ENCODE results near the gene ADAM12.

The ADAM12 gene

GRCh38 chr10:126135177-126135576 is 253.1 kb downstream of the ADAM12 start:
- Histone ChIP-seq H3K4me1 (ENCODE audit: control insufficient read depth in 1 of 2, insufficient read depth in 2 of 2, low read length in 2 of 2) (peaks cover 6 to 8% of the 10 kb centered on the region in 2 donors), H3K4me3 (ENCODE audit: low read depth in 1 of 2, low read length in 2 of 2) (no peak overlapping the region), H3K27me3 (ENCODE audit: control insufficient read depth in 1 of 2, insufficient read depth in 2 of 2, low read length in 2 of 2) (no peaks in the 10 kb centered on the region)

GRCh38 chr10:126133906-126134656 is 254.2 kb downstream of the ADAM12 start:
- Histone ChIP-seq H3K27ac (ENCODE audit: low read depth, low read length) (no peak overlapping the region), H3K36me3 (ENCODE audit: control insufficient read depth in 1 of 2, insufficient read depth in 2 of 2, low read length in 2 of 2) (no peaks in the 10 kb centered on the region), H3K4me3 (ENCODE audit: low read depth in 1 of 2, low read length in 2 of 2) (no peak overlapping the region), H3K9ac (ENCODE audit: low read depth in 1 of 2, low read length in 2 of 2) (no peak overlapping the region), H3K4me1 (ENCODE audit: control insufficient read depth in 1 of 2, insufficient read depth in 2 of 2, low read length in 2 of 2) (peaks cover 6 to 8% of the 10 kb centered on the region in 2 donors), H3K9me3 (ENCODE audit: control insufficient read depth in 1 of 2, low read length in 2 of 2) (no peaks in the 10 kb centered on the region), H3K27me3 (ENCODE audit: control insufficient read depth in 1 of 2, insufficient read depth in 2 of 2, low read length in 2 of 2) (no peaks in the 10 kb centered on the region)

More at GRCh38 chr10:126135177-126135576, 253.1 kb downstream of the ADAM12 start:
- Histone ChIP-seq H3K9ac (ENCODE audit: low read depth in 1 of 2, low read length in 2 of 2) (no peak overlapping the region), H3K36me3 (ENCODE audit: control insufficient read depth in 1 of 2, insufficient read depth in 2 of 2, low read length in 2 of 2) (no peaks in the 10 kb centered on the region), H3K27ac (ENCODE audit: low read depth, low read length) (no peak overlapping the region), H3K9me3 (ENCODE audit: control insufficient read depth in 1 of 2, low read length in 2 of 2) (no peaks in the 10 kb centered on the region)

- Histone ChIP-seq H3K9ac (ENCODE audit: low read depth in 1 of 2, low read length in 2 of 2) (no peak overlapping the region), H3K9me3 (ENCODE audit: control insufficient read depth in 1 of 2, low read length in 2 of 2) (no peaks in the 10 kb centered on the region), H3K4me1 (ENCODE audit: control insufficient read depth in 1 of 2, insufficient read depth in 2 of 2, low read length in 2 of 2) (peaks cover 6 to 8% of the 10 kb centered on the region in 2 donors), H3K27me3 (ENCODE audit: control insufficient read depth in 1 of 2, insufficient read depth in 2 of 2, low read length in 2 of 2) (no peaks in the 10 kb centered on the region), H3K36me3 (ENCODE audit: control insufficient read depth in 1 of 2, insufficient read depth in 2 of 2, low read length in 2 of 2) (no peaks in the 10 kb centered on the region), H3K27ac (ENCODE audit: low read depth, low read length) (no peak overlapping the region), H3K4me3 (ENCODE audit: low read depth in 1 of 2, low read length in 2 of 2) (no peak overlapping the region)
Observed at GRCh38 chr10:126133082-126133620, 255.1 kb downstream of the ADAM12 start.

GRCh38 chr10:126131341-126131740 is 256.9 kb downstream of the ADAM12 start:
- no peaks in the 10 kb centered on the region for H3K27me3 ChIP-seq (ENCODE audit: control insufficient read depth in 1 of 2, insufficient read depth in 2 of 2, low read length in 2 of 2)

GRCh38 chr10:126130271-126130710 is 258.0 kb downstream of the ADAM12 start:
- no peak overlapping the region for H3K4me3 ChIP-seq (ENCODE audit: low read depth in 1 of 2, low read length in 2 of 2)
- no peak overlapping the region for H3K27ac ChIP-seq (ENCODE audit: low read depth, low read length)
- H3K27me3 ChIP-seq (ENCODE audit: control insufficient read depth in 1 of 2, insufficient read depth in 2 of 2, low read length in 2 of 2) = no peaks in the 10 kb centered on the region
- H3K4me1 ChIP-seq (ENCODE audit: control insufficient read depth in 1 of 2, insufficient read depth in 2 of 2, low read length in 2 of 2) = peaks cover 6 to 8% of the 10 kb centered on the region in 2 donors
- no peaks in the 10 kb centered on the region for H3K9me3 ChIP-seq (ENCODE audit: control insufficient read depth in 1 of 2, low read length in 2 of 2)
- no peaks in the 10 kb centered on the region for H3K36me3 ChIP-seq (ENCODE audit: control insufficient read depth in 1 of 2, insufficient read depth in 2 of 2, low read length in 2 of 2)
- H3K9ac ChIP-seq (ENCODE audit: low read depth in 1 of 2, low read length in 2 of 2) = no peak overlapping the region

More at GRCh38 chr10:126131341-126131740, 256.9 kb downstream of the ADAM12 start:
- Histone ChIP-seq H3K36me3 (ENCODE audit: control insufficient read depth in 1 of 2, insufficient read depth in 2 of 2, low read length in 2 of 2) (no peaks in the 10 kb centered on the region), H3K9me3 (ENCODE audit: control insufficient read depth in 1 of 2, low read length in 2 of 2) (no peaks in the 10 kb centered on the region), H3K4me3 (ENCODE audit: low read depth in 1 of 2, low read length in 2 of 2) (no peak overlapping the region), H3K27ac (ENCODE audit: low read depth, low read length) (no peak overlapping the region), H3K9ac (ENCODE audit: low read depth in 1 of 2, low read length in 2 of 2) (no peak overlapping the region), H3K4me1 (ENCODE audit: control insufficient read depth in 1 of 2, insufficient read depth in 2 of 2, low read length in 2 of 2) (peaks cover 6 to 8% of the 10 kb centered on the region in 2 donors)

GRCh38 chr10:126129026-126129425 is 259.3 kb downstream of the ADAM12 start:
- Histone ChIP-seq H3K4me3 (ENCODE audit: low read depth in 1 of 2, low read length in 2 of 2) (no peak overlapping the region), H3K9ac (ENCODE audit: low read depth in 1 of 2, low read length in 2 of 2) (no peak overlapping the region), H3K4me1 (ENCODE audit: control insufficient read depth in 1 of 2, insufficient read depth in 2 of 2, low read length in 2 of 2) (no peaks in the 10 kb centered on the region), H3K36me3 (ENCODE audit: control insufficient read depth in 1 of 2, insufficient read depth in 2 of 2, low read length in 2 of 2) (no peaks in the 10 kb centered on the region), H3K27ac (ENCODE audit: low read depth, low read length) (no peak overlapping the region), H3K9me3 (ENCODE audit: control insufficient read depth in 1 of 2, low read length in 2 of 2) (no peaks in the 10 kb centered on the region), H3K27me3 (ENCODE audit: control insufficient read depth in 1 of 2, insufficient read depth in 2 of 2, low read length in 2 of 2) (no peaks in the 10 kb centered on the region)

- no peak overlapping the region for H3K27ac ChIP-seq (ENCODE audit: low read depth, low read length)
- no peak overlapping the region for H3K9ac ChIP-seq (ENCODE audit: low read depth in 1 of 2, low read length in 2 of 2)
- H3K36me3 ChIP-seq (ENCODE audit: control insufficient read depth in 1 of 2, insufficient read depth in 2 of 2, low read length in 2 of 2) = no peaks in the 10 kb centered on the region
- H3K9me3 ChIP-seq (ENCODE audit: control insufficient read depth in 1 of 2, low read length in 2 of 2) = no peaks in the 10 kb centered on the region
- no peaks in the 10 kb centered on the region for H3K4me1 ChIP-seq (ENCODE audit: control insufficient read depth in 1 of 2, insufficient read depth in 2 of 2, low read length in 2 of 2)
- no peak overlapping the region for H3K4me3 ChIP-seq (ENCODE audit: low read depth in 1 of 2, low read length in 2 of 2)
- H3K27me3 ChIP-seq (ENCODE audit: control insufficient read depth in 1 of 2, insufficient read depth in 2 of 2, low read length in 2 of 2) = no peaks in the 10 kb centered on the region
Observed at GRCh38 chr10:126128581-126128980, 259.7 kb downstream of the ADAM12 start.

- H3K4me1 ChIP-seq (ENCODE audit: control insufficient read depth in 1 of 2, insufficient read depth in 2 of 2, low read length in 2 of 2) = no peaks in the 10 kb centered on the region
- no peak overlapping the region for H3K4me3 ChIP-seq (ENCODE audit: low read depth in 1 of 2, low read length in 2 of 2)
- no peak overlapping the region for H3K27ac ChIP-seq (ENCODE audit: low read depth, low read length)
- no peak overlapping the region for H3K9ac ChIP-seq (ENCODE audit: low read depth in 1 of 2, low read length in 2 of 2)
- H3K27me3 ChIP-seq (ENCODE audit: control insufficient read depth in 1 of 2, insufficient read depth in 2 of 2, low read length in 2 of 2) = no peaks in the 10 kb centered on the region
- no peaks in the 10 kb centered on the region for H3K9me3 ChIP-seq (ENCODE audit: control insufficient read depth in 1 of 2, low read length in 2 of 2)
- H3K36me3 ChIP-seq (ENCODE audit: control insufficient read depth in 1 of 2, insufficient read depth in 2 of 2, low read length in 2 of 2) = no peaks in the 10 kb centered on the region
Observed at GRCh38 chr10:126127481-126128029, 260.7 kb downstream of the ADAM12 start.

GRCh38 chr10:126126866-126127265 is 261.4 kb downstream of the ADAM12 start:
- Histone ChIP-seq H3K4me1 (ENCODE audit: control insufficient read depth in 1 of 2, insufficient read depth in 2 of 2, low read length in 2 of 2) (no peaks in the 10 kb centered on the region), H3K4me3 (ENCODE audit: low read depth in 1 of 2, low read length in 2 of 2) (no peak overlapping the region), H3K9ac (ENCODE audit: low read depth in 1 of 2, low read length in 2 of 2) (no peak overlapping the region), H3K27ac (ENCODE audit: low read depth, low read length) (no peak overlapping the region), H3K36me3 (ENCODE audit: control insufficient read depth in 1 of 2, insufficient read depth in 2 of 2, low read length in 2 of 2) (no peaks in the 10 kb centered on the region), H3K9me3 (ENCODE audit: control insufficient read depth in 1 of 2, low read length in 2 of 2) (no peaks in the 10 kb centered on the region), H3K27me3 (ENCODE audit: control insufficient read depth in 1 of 2, insufficient read depth in 2 of 2, low read length in 2 of 2) (no peaks in the 10 kb centered on the region)

- Histone ChIP-seq H3K36me3 (ENCODE audit: control insufficient read depth in 1 of 2, insufficient read depth in 2 of 2, low read length in 2 of 2) (no peaks in the 10 kb centered on the region), H3K27ac (ENCODE audit: low read depth, low read length) (no peak overlapping the region)
Observed at GRCh38 chr10:126126023-126126422, 262.3 kb downstream of the ADAM12 start.

More at GRCh38 chr10:126126023-126126422, 262.3 kb downstream of the ADAM12 start:
- Histone ChIP-seq H3K4me1 (ENCODE audit: control insufficient read depth in 1 of 2, insufficient read depth in 2 of 2, low read length in 2 of 2) (no peaks in the 10 kb centered on the region), H3K4me3 (ENCODE audit: low read depth in 1 of 2, low read length in 2 of 2) (no peak overlapping the region), H3K9ac (ENCODE audit: low read depth in 1 of 2, low read length in 2 of 2) (no peak overlapping the region), H3K9me3 (ENCODE audit: control insufficient read depth in 1 of 2, low read length in 2 of 2) (no peaks in the 10 kb centered on the region), H3K27me3 (ENCODE audit: control insufficient read depth in 1 of 2, insufficient read depth in 2 of 2, low read length in 2 of 2) (no peaks in the 10 kb centered on the region)
